SK-N-SH (cell line): ENCODE results near the gene VIPR2. TPM values are rescaled to one million over a fixed set of nuclear protein-coding genes. Genes with fewer than 3 reads are reported as not detected.

Source experiments
- CTCF ChIA-PET: fragments of 300-600, 350-600 bp; formaldehyde crosslinking; extraction: SDS; loops from one replicate; lab custom pipeline; 2021; lab: Yijun Ruan, JAX
- POLR2A ChIA-PET: fragments of 350-600 bp; sonication (Branson Sonifier 250); formaldehyde crosslinking; extraction: SDS; loops from one replicate; lab custom pipeline; 2020; ENCODE audit warnings: antibody characterized with exemption, inconsistent platforms; lab: Yijun Ruan, JAX
- DNase-seq: peaks from one replicate; pipeline ENCODE4 v3.0.0; 2012
- H2AFZ ChIP-seq: fragments of 200-600 bp; sonication (generic); 2 replicates; pipeline ENCODE4 v1.8.1; 2016; ENCODE audit warnings: antibody characterized with exemption, mild to moderate bottlenecking, low read depth
- H3F3A ChIP-seq: fragments of 200-600 bp; sonication (generic); replicated peaks from 2 replicates; pipeline ENCODE3; 2016; ENCODE audit warnings: antibody characterized with exemption, mild to moderate bottlenecking; ENCODE audit not compliant: insufficient read depth
- H3K27ac ChIP-seq, 2 experiments: fragments of 200-500 bp in 1 of 2; fragments of 200-600 bp in 1 of 2; sonication (Bioruptor generic) in 1 of 2; sonication (generic), shearing (Covaris generic) in 1 of 2; 2 replicates each; pipeline versions ENCODE4 v1.5.1 to v1.6.1; 2014 to 2016; ENCODE audit warnings: low read depth in 2 of 2, inconsistent platforms in 1 of 2, low read length in 1 of 2, mild to moderate bottlenecking in 1 of 2, mixed read lengths in 1 of 2
- H3K27me3 ChIP-seq: fragments of 200-600 bp; sonication (generic), shearing (Covaris generic); 2 replicates; pipeline ENCODE4 v1.6.1; 2016; ENCODE audit warnings: mixed run types; ENCODE audit not compliant: insufficient read depth
- H3K36me3 ChIP-seq, 2 experiments: fragments of 200-500 bp in 1 of 2; fragments of 200-600 bp in 1 of 2; sonication (Bioruptor generic) in 1 of 2; sonication (generic) in 1 of 2; replicated peaks in 1 of 2; 2 replicates each; pipeline versions ENCODE3 to v1.5.1; 2014 to 2016; ENCODE audit warnings: low read length in 1 of 2, mild to moderate bottlenecking in 1 of 2; ENCODE audit not compliant: insufficient read depth in 2 of 2, control insufficient read depth in 1 of 2
- H3K4me1 ChIP-seq, 2 experiments: fragments of 200-500 bp in 1 of 2; fragments of 200-600 bp in 1 of 2; sonication (Bioruptor generic) in 1 of 2; sonication (generic), shearing (Covaris generic) in 1 of 2; 2 replicates each; pipeline versions ENCODE4 v1.5.1 to v1.6.1; 2014 to 2016; ENCODE audit warnings: low read depth in 1 of 2, low read length in 1 of 2, mixed run types in 1 of 2; ENCODE audit not compliant: insufficient read depth in 2 of 2, control insufficient read depth in 1 of 2
- H3K4me2 ChIP-seq: fragments of 200-600 bp; sonication (generic), shearing (Covaris generic); 2 replicates; pipeline ENCODE4 v1.6.1; 2017; ENCODE audit warnings: mixed run types
- H3K4me3 ChIP-seq, 2 experiments: fragments of 200-500 bp in 1 of 2; fragments of 200-600 bp in 1 of 2; sonication (Bioruptor generic) in 1 of 2; sonication (generic), shearing (Covaris generic) in 1 of 2; 2 replicates each; pipeline versions ENCODE4 v1.5.1 to v1.8.1; 2014 to 2016; ENCODE audit warnings: low read depth in 2 of 2, inconsistent platforms in 1 of 2, low read length in 1 of 2, mild to moderate bottlenecking in 1 of 2, mixed read lengths in 1 of 2, moderate library complexity in 1 of 2
- H3K79me2 ChIP-seq: fragments of 200-600 bp; sonication (generic); 2 replicates; pipeline ENCODE4 v1.8.1; 2017; ENCODE audit warnings: mild to moderate bottlenecking; ENCODE audit not compliant: insufficient read depth
- H3K9ac ChIP-seq: fragments of 200-600 bp; sonication (generic); 2 replicates; pipeline ENCODE4 v1.6.1; 2017; ENCODE audit warnings: mixed run types
- H3K9me2 ChIP-seq: fragments of 200-600 bp; sonication (generic); 2 replicates; pipeline ENCODE4 v1.6.1; 2017; ENCODE audit warnings: mixed run types
- H3K9me3 ChIP-seq: fragments of 200-600 bp; sonication (generic); 2 replicates; pipeline ENCODE4 v1.6.1; 2017; ENCODE audit warnings: mixed run types, mild to moderate bottlenecking, moderate library complexity
- H4K20me1 ChIP-seq: fragments of 200-600 bp; sonication (generic); 2 replicates; pipeline ENCODE4 v1.6.1; 2017; ENCODE audit warnings: mild to moderate bottlenecking, mixed run types; ENCODE audit not compliant: insufficient read depth
- ELF1 ChIP-seq: IDR thresholded peaks from 2 replicates; pipeline ENCODE4 v1.4.0; 2012
- EP300 ChIP-seq, 2 experiments: IDR thresholded peaks; 2 replicates each; pipeline versions ENCODE4 v1.4.0 to v1.6.1; 2012; ENCODE audit warnings: borderline replicate concordance in 1 of 2, low read depth in 1 of 2, low read length in 1 of 2
- FOSL2 ChIP-seq: IDR thresholded peaks from 2 replicates; pipeline ENCODE4 v1.4.0; 2012; ENCODE audit warnings: low read depth, mild to moderate bottlenecking, moderate library complexity, borderline replicate concordance
- FOXJ3 ChIP-seq: sonication (generic); formaldehyde crosslinking; IDR thresholded peaks from 2 replicates; pipeline ENCODE4 v1.5.1; 2020; ENCODE audit warnings: mild to moderate bottlenecking, missing genetic modification reagents
- FOXM1 ChIP-seq: IDR thresholded peaks from 2 replicates; pipeline ENCODE4 v1.4.0; 2012; ENCODE audit warnings: low read depth, mild to moderate bottlenecking
- GABPA ChIP-seq: IDR thresholded peaks from 2 replicates; pipeline ENCODE4 v1.4.0; 2012; ENCODE audit warnings: low read depth, mild to moderate bottlenecking
- GATA2 ChIP-seq: sonication (generic); formaldehyde crosslinking; IDR thresholded peaks from 2 replicates; pipeline ENCODE4 v1.5.0; 2020; ENCODE audit warnings: mild to moderate bottlenecking, missing genetic modification reagents
- NRF1 ChIP-seq: IDR thresholded peaks from 2 replicates; pipeline ENCODE4 v1.6.1; 2012; ENCODE audit warnings: low read depth, mild to moderate bottlenecking, low read length
- PBX3 ChIP-seq: IDR thresholded peaks from 2 replicates; pipeline ENCODE4; 2012
- RAD21 ChIP-seq: IDR thresholded peaks from 2 replicates; pipeline ENCODE4 v1.6.1; 2012; ENCODE audit warnings: mild to moderate bottlenecking, low read length
- RFX5 ChIP-seq: IDR thresholded peaks from 2 replicates; pipeline ENCODE4 v1.6.1; 2012; ENCODE audit warnings: mild to moderate bottlenecking, improper control_type of control experiment, low read length
- RXRA ChIP-seq: IDR thresholded peaks from 2 replicates; pipeline ENCODE4 v1.4.0; 2012; ENCODE audit warnings: low read depth, mild to moderate bottlenecking, borderline replicate concordance
- SIN3A ChIP-seq: IDR thresholded peaks from 2 replicates; pipeline ENCODE4 v1.6.1; 2012; ENCODE audit warnings: low read depth, mild to moderate bottlenecking, low read length, moderate library complexity, borderline replicate concordance
- TCF12 ChIP-seq: IDR thresholded peaks from 2 replicates; pipeline ENCODE4 v1.4.0; 2012
- USF2 ChIP-seq: fragments of 150-350 bp; IDR thresholded peaks from 2 replicates; pipeline ENCODE4 v1.6.1; 2017; ENCODE audit warnings: antibody characterized with exemption, low read length, low read depth, borderline replicate concordance
- YY1 ChIP-seq: IDR thresholded peaks from 2 replicates; pipeline ENCODE4 v1.4.0; 2012; ENCODE audit warnings: low read depth, mild to moderate bottlenecking
- ZBTB33 ChIP-seq: IDR thresholded peaks from 2 replicates; pipeline ENCODE4 v1.4.0; 2012; ENCODE audit warnings: low read depth, borderline replicate concordance
- WGBS: methylation state at CpG from one replicate; pipeline ENCODE4 v1.1.6; 2017; ENCODE audit warnings: low lambda C conversion rate; 5-methylcytosine and 5-hydroxymethylcytosine counted together
- polyA plus RNA-seq, 3 experiments: library from polyadenylated mRNA; depleted of rRNA; stranded (reverse); fragments of >200 nt; gene quantifications; 2 replicates each; pipeline ENCODE4 v1.2.3, GENCODE V29; 2012
- TF ChIP-seq, protein P1 (sequence below): IDR thresholded peaks from 2 replicates; pipeline ENCODE4 v1.4.0; 2012; ENCODE audit warnings: low read depth
- TF ChIP-seq, protein P2 (sequence below): fragments of 150-350 bp; IDR thresholded peaks from 2 replicates; pipeline ENCODE4 v1.6.1; 2016; ENCODE audit warnings: mild to moderate bottlenecking, low read depth, low read length
- TF ChIP-seq, protein P3 (sequence below): fragments of 200-600 bp; sonication (generic); IDR thresholded peaks from 2 replicates; pipeline ENCODE4 v1.6.1; 2017; ENCODE audit warnings: antibody characterized with exemption, mild to moderate bottlenecking, moderate library complexity

The VIPR2 gene
- polyA plus RNA-seq, 1 of the 3 experiments (the other 2 are of a cell fraction), result not detected

- no peak for DNase-seq
- Histone ChIP-seq H3K4me2 (no peak overlapping the region), H3K36me3 (no peaks in the 10 kb centered on the region), H3K4me3 (no peak overlapping the region), H3K9me3 (no peaks in the 10 kb centered on the region), H3K4me1 (peaks cover 0 to 13% of the 10 kb centered on the region in 2 experiments; a peak in 1 of 4 replicates), H3K9ac (no peak overlapping the region), H3K27ac (no peak overlapping the region), H3K79me2 (no peaks in the 10 kb centered on the region), H3F3A (no peaks in the 10 kb centered on the region), H3K27me3 (no peaks in the 10 kb centered on the region), H2AFZ (no peak overlapping the region), H4K20me1 (no peaks in the 10 kb centered on the region), H3K9me2 (no peaks in the 10 kb centered on the region)
- TF ChIP-seq TCF12, result no peak
- TF ChIP-seq GABPA, result no peak
- TF ChIP-seq, protein P1, sequence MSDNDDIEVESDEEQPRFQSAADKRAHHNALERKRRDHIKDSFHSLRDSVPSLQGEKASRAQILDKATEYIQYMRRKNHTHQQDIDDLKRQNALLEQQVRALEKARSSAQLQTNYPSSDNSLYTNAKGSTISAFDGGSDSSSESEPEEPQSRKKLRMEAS, result no peak
- no peak for TF ChIP-seq RFX5
- no peak for TF ChIP-seq EP300 (IDR thresholded peaks at IDR 0.05; ENCODE audit: borderline replicate concordance in 1 of 2, low read depth in 1 of 2, low read length in 1 of 2)
- no peak for TF ChIP-seq NRF1
- TF ChIP-seq ZBTB33, result no peak
- TF ChIP-seq SIN3A, result no peak
- 56% methylated on average over 23 of the region's 23 CpGs for WGBS
- POLR2A ChIA-PET, result no interaction called here
- CTCF ChIA-PET, result interaction anchor here (1.0 to 1.8 kb wide), 4 partner anchors 11 to 164 kb away, joined by 3 to 5 read pairs (median 4); no protein-coding TSS in a partner anchor
Measured at GRCh38 chr7:159140170-159140910, 4.3 kb downstream of the VIPR2 start.

GRCh38 chr7:159139639-159140038 is 5.0 kb downstream of the VIPR2 start:
- no peak overlapping the region for H3K27ac ChIP-seq
- 32% methylated on average over 10 of the region's 10 CpGs for WGBS
- TF ChIP-seq NRF1 (no peak), FOSL2 (no peak), FOXM1 (no peak), GATA2 (no peak), YY1 (no peak), PBX3 (no peak), EP300 (IDR thresholded peaks at IDR 0.05; ENCODE audit: borderline replicate concordance in 1 of 2, low read depth in 1 of 2, low read length in 1 of 2) (no peak), USF2 (no peak), RFX5 (no peak), ELF1 (no peak), RAD21 (no peak), GABPA (no peak), RXRA (no peak), FOXJ3 (CRISPR knock-in tag) (no peak)
- TF ChIP-seq, protein P2, sequence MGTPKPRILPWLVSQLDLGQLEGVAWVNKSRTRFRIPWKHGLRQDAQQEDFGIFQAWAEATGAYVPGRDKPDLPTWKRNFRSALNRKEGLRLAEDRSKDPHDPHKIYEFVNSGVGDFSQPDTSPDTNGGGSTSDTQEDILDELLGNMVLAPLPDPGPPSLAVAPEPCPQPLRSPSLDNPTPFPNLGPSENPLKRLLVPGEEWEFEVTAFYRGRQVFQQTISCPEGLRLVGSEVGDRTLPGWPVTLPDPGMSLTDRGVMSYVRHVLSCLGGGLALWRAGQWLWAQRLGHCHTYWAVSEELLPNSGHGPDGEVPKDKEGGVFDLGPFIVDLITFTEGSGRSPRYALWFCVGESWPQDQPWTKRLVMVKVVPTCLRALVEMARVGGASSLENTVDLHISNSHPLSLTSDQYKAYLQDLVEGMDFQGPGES, result no peak
- TF ChIP-seq, protein P3, sequence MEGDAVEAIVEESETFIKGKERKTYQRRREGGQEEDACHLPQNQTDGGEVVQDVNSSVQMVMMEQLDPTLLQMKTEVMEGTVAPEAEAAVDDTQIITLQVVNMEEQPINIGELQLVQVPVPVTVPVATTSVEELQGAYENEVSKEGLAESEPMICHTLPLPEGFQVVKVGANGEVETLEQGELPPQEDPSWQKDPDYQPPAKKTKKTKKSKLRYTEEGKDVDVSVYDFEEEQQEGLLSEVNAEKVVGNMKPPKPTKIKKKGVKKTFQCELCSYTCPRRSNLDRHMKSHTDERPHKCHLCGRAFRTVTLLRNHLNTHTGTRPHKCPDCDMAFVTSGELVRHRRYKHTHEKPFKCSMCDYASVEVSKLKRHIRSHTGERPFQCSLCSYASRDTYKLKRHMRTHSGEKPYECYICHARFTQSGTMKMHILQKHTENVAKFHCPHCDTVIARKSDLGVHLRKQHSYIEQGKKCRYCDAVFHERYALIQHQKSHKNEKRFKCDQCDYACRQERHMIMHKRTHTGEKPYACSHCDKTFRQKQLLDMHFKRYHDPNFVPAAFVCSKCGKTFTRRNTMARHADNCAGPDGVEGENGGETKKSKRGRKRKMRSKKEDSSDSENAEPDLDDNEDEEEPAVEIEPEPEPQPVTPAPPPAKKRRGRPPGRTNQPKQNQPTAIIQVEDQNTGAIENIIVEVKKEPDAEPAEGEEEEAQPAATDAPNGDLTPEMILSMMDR, result no peak
- TF ChIP-seq, all 33 proteins: peak for 0
- Histone ChIP-seq H2AFZ (no peak overlapping the region), H3K9ac (no peak overlapping the region), H3F3A (no peaks in the 10 kb centered on the region), H3K4me2 (no peak overlapping the region), H3K27me3 (no peaks in the 10 kb centered on the region), H3K4me3 (no peak overlapping the region), H3K79me2 (no peaks in the 10 kb centered on the region), H4K20me1 (no peaks in the 10 kb centered on the region), H3K36me3 (no peaks in the 10 kb centered on the region), H3K4me1 (peaks cover 0 to 13% of the 10 kb centered on the region in 2 experiments; a peak in 1 of 4 replicates), H3K9me3 (no peaks in the 10 kb centered on the region), H3K9me2 (no peaks in the 10 kb centered on the region)
- no peak for DNase-seq
- ChIA-PET POLR2A (no interaction called here), CTCF (interaction anchor here (1.0 to 1.8 kb wide), 5 partner anchors 11 to 163 kb away, joined by 3 to 5 read pairs (median 4); no protein-coding TSS in a partner anchor)
